GM19351 (cell line): ENCODE data around the gene COMMD1.
"Not testable (repeated sequence)": the region's sequence is repeated elsewhere in the genome, so short reads cannot be mapped to it uniquely, and the experiment has no call there.

Source experiments
- ATAC-seq: cut with Tn5 transposase; IDR thresholded peaks from one replicate; pipeline ENCODE4 v1.9.1; 2021; ENCODE audit warnings: mild to moderate bottlenecking, moderate library complexity; ENCODE audit not compliant: unreplicated experiment

The COMMD1 gene

GRCh38 chr2:62133320-62133823 lies 227.9 kb downstream of the COMMD1 start:
- ATAC-seq, result no peak

- no peak for ATAC-seq
Observed at GRCh38 chr2:62136956-62137830, 231.7 kb downstream of the COMMD1 start.

- peak; percentile 61 for ATAC-seq
Observed at GRCh38 chr2:62140426-62141141, 235.1 kb downstream of the COMMD1 start.

GRCh38 chr2:62141142-62141740 lies 235.8 kb downstream of the COMMD1 start:
- peak; percentile 28 for ATAC-seq

GRCh38 chr2:62142054-62142453 lies 236.6 kb downstream of the COMMD1 start:
- ATAC-seq, result peak; percentile 44

- ATAC-seq, result no peak
Observed at GRCh38 chr2:62143696-62144095, 238.2 kb downstream of the COMMD1 start.

GRCh38 chr2:62144689-62145477 lies 239.4 kb downstream of the COMMD1 start:
- ATAC-seq, result no peak

GRCh38 chr2:62145478-62146100 lies 240.1 kb downstream of the COMMD1 start:
- ATAC-seq, result no peak

- not testable (repeated sequence) for ATAC-seq
Observed at GRCh38 chr2:62146790-62147189, 241.3 kb downstream of the COMMD1 start.

GRCh38 chr2:62147610-62148301 lies 242.3 kb downstream of the COMMD1 start:
- no peak for ATAC-seq

- no peak for ATAC-seq
Observed at GRCh38 chr2:62149708-62150107, 244.2 kb downstream of the COMMD1 start.

GRCh38 chr2:62150597-62151305 lies 245.3 kb downstream of the COMMD1 start:
- ATAC-seq, result no peak

GRCh38 chr2:62151306-62151638 lies 245.8 kb downstream of the COMMD1 start:
- ATAC-seq, result no peak

GRCh38 chr2:62152000-62152399 lies 246.5 kb downstream of the COMMD1 start:
- ATAC-seq, result no peak

- no peak for ATAC-seq
Observed at GRCh38 chr2:62156861-62157496, 251.5 kb downstream of the COMMD1 start.

GRCh38 chr2:62158444-62159121 lies 253.1 kb downstream of the COMMD1 start:
- ATAC-seq, result no peak

- ATAC-seq, result not testable (repeated sequence)
Observed at GRCh38 chr2:62160691-62161090, 255.2 kb downstream of the COMMD1 start.
